NCI-H69 (cell line): ENCODE measurements around the gene GALNT6.
"Not testable (repeated sequence)": the region's sequence is repeated elsewhere in the genome, so short reads cannot be mapped to it uniquely, and the experiment has no call there.

Experiments
- DNase-seq: peaks from one replicate; lab custom pipeline; 2025; lab: John Stamatoyannopoulos, UW

Gene GALNT6

GRCh38 chr12:51357374-51358047, 33.7 kb downstream of the GALNT6 start:
- DNase-seq, result no peak

DNA sequence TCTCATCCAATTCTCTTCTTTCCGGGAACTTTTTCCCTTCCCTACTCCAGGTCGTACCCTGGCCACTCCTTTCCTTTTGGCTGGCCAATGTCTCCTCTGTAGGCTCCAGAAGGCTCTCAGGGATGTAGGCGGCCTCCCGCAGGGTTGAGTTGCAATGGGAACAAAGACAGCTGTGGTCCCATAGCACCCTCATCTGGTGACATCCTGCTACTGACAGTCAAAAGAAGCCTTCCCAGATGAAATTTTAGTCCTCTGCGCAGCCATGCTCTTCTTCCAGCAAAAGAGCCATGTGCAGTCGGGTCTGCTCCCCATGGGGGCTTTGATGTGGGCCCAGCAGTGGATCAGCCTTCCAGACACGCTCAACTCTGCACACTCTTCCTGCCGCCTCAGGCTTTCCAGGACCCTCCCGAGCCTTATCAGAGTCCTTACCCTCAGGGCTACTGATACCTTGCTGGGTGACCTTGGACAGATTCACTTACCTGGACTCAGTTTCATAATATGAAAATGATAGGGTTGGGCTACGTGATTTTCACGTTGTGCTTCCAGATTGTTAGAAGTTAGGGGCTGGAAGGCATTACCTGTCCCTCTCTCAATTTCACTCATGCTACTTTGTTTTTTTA, 39.2 kb downstream of the GALNT6 start:
- DNase-seq, result peak; percentile 85

DNA sequence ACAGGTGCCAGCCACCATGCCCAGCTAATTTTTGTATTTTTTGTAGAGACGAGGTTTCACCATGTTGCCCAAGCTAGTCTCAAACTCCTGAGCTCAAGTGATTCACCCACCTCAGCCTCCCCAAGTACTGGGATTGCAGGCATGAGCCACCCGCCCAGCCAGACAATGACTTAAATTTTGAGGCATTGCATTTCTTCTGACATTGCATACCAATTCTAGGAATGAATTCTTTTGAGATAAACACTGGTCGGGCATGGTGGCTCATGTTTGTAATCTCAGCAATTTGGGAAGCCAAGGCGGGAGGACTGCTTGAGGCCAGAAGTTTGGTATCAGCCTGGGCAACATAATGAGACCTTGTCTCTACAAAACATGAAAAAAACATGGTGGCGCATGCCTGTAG, 42.2 kb downstream of the GALNT6 start:
- DNase-seq, result no peak

DNA sequence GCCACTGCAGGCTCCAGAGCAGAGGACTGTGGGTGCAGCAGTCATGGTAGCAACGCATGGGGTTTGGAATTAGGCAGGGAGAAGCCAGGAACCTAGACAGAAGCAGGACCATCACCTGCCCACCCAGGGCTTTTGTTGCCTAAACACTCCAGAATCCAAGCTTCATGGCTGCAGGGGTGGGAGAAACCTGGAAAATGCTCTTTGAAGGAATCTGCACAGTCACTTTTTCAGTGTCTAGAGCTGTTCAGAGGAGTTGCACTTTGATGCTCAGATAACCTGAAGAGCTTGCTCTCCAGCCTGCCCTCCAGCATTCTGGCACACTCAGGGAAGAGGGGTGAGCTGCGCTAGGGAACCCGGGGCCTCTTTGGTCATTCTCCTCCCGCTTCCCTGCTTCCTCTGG, 43.1 kb downstream of the GALNT6 start:
- DNase-seq, result no peak

- no peak for DNase-seq
These were observed 44.6 kb downstream of the GALNT6 start, which contains the start of gene CELA1 for GRCh38 chr12:51346581-51346980. Gene CELA1, minus strand, starts transcription at chr12:51346679. Its CDS starts 41 bp downstream, at chr12:51346638.

- no peak for DNase-seq
These were observed 45.5 kb downstream of the GALNT6 start for GRCh38 chr12:51345681-51346080.

GRCh38 chr12:51343201-51343600, 48.0 kb downstream of the GALNT6 start:
- no peak for DNase-seq

GRCh38 chr12:51342416-51342815, 48.8 kb downstream of the GALNT6 start:
- DNase-seq, result no peak

- DNase-seq, result peak; percentile 79
These were observed 49.8 kb downstream of the GALNT6 start for GRCh38 chr12:51341251-51342007.

GRCh38 chr12:51339750-51340149, 51.5 kb downstream of the GALNT6 start:
- peak; percentile 34 for DNase-seq

DNA sequence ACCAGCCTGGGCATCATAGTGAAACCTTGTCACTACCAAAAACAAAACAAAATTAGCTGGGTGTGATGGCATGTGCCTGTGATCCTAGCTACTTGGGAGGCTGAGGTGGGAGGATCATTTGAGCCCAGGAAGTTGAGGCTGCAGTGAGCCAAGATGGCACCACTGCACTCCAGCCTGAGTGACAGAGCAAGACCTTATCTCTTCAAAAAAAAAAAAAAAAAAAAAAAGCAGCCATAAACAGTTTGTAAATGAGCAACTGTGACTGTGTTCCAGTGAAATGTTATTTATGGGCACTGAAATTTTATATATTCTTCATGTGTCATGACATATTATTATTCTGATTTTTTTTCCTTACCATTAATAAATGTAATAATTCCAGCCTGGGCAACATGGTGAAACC, 53.9 kb downstream of the GALNT6 start:
- not testable (repeated sequence) for DNase-seq

GRCh38 chr12:51335931-51336330, 55.3 kb downstream of the GALNT6 start:
- DNase-seq, result no peak

GRCh38 chr12:51334764-51335163, 56.4 kb downstream of the GALNT6 start:
- DNase-seq, result no peak

- DNase-seq, result peak; percentile 27
These were observed 57.7 kb downstream of the GALNT6 start for GRCh38 chr12:51333536-51333935.

- no peak for DNase-seq
These were observed 61.0 kb downstream of the GALNT6 start for GRCh38 chr12:51330186-51330585.

DNA sequence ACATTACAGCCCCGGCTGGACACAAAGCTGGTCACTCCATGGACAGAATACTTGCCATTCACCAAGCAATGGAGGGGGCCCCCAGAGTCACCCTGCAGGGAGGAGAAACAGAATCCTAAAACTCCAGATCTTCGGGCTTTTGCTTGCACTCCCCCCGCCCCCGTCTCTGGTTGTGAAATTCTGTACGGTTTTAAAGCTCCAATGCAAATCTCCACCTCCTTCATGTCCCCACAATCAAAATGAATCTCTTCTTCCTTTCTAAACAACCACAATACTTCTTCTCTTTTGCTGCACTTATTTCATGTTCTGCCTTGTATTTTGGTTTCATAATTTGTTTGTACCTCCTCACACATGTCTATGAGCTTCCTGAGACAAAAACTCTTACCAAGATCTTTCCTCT, 61.5 kb downstream of the GALNT6 start:
- no peak for DNase-seq

DNA sequence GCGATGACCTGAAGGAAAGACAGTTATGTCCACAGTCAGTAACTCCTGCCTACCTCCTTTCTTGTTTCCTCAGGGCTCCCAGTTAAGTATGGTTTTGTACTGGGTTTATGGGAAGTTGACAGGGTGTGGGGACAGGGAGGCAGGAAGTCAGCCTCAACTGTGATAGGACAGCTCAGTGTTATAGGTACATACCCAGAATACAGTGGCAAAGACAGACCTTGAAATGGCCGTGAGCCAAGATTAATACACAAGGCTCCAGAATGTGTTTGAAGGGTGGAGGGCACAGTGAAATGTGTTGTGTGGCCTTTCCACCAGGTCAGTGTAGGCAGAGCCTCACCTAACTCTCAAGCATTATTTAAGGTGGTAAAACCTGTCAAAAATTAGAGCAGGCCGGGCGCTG, 62.6 kb downstream of the GALNT6 start:
- no peak for DNase-seq

GRCh38 chr12:51326698-51327439, 64.3 kb downstream of the GALNT6 start:
- no peak for DNase-seq

DNA sequence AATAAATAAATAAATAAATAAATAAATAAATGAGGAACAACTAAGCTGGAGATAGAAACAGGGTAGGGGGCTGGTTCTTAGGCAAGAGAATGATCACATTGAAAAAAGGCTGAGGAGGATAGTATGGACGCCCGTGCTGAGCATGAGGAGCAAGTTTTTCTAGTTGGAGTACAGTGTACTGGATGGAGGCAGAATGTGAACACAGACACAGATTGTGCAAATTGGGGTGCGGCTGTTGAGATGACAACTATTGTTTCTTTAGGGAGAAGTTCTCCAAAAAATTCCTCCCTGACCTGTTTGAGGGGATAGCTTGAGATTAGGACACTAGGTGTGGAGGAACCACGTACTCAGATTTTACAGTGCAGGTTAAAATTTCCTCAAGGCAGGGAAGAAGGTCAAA, 66.3 kb downstream of the GALNT6 start:
- DNase-seq, result no peak

DNA sequence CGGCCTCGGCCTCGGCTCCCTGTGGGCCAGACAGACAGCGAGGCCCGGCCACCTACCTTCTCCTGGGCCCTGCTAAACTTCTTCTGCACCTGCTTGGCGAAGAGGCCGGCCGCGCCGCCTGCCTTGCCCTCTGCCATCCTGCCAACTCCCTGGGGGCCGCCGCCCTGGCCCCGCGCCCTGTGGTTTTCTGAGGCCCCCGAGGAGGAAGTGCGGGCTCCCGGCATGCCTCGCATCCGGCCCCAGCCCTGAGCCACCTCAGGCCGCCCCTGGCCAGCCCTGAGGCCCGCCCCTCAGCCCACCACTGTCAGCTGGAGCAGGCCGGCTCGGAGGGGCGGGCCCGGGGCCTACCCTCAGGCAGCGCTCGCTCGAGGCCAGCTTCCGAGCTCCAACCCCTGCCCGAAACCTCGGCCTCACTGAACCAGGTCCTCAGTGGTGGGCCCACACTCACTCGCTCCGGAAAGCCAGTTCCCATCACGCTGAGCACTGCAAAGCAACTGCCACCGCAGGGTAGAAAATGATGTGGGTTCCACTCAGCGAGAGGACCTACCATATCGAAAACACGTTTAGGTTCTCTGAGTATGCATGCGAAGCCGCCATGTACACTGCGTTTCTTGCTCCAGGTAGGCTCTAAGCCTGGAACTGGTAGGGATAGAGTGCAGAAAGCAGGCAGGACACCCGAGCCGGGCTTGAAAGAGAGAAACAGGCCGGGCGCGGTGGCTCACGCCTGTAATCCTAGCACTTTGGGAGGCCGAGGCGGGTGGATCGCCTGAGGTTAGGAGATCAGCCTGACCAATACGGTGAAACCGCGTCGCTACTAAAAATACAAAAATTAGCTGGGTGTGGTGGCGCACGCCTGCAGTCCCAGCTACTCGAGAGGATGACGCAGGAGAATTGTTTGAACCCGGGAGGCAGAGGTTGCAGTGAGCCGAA, 67.0 kb downstream of the GALNT6 start, which contains the start of gene BIN2:
Gene BIN2, minus strand, starts transcription at position 209 of the 930 bp plus-strand sequence. Its CDS starts 72 bp downstream, at position 137.
- DNase-seq, result no peak

DNA sequence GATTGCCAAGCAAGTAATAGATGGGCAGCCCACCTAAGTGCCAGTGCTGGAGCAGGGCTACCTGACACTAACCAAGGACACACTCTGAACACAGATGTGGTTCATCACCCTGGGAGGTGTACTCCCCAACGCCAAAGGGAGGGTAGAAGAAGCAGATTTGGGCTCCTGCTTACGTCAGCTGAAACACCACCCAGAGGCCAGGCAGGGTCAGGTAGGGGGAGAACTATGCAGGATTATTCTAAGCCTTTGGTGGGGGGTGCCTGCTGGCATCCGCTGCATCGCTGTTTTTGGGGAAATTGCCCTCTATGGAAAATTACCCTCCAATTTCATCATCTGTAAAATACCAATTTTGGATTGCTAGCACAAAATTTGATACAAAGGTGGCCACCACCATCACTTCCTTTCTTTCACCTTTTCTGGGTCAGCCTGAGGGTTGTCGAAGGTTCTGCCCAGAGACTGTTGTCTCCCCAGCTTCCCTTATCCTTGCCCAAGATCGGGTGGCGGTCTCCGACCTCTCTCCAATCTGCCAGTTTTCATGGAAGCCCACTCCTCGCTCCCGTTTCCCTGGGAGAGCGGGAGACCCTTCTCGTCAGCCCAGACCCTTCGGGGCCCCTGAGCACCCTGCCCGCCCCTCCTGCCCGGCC, 67.8 kb downstream of the GALNT6 start:
- no peak for DNase-seq
